Neural crest cell (in vitro differentiated cells): ENCODE measurements around the gene RRP1. TPM values are rescaled to one million over a fixed set of nuclear protein-coding genes. Genes with fewer than 3 reads are reported as not detected.
A peak's percentile ranks its signal among the peaks of the same experiment; 100 is the strongest.

Experiments used
- DNase-seq: peaks from one replicate; pipeline ENCODE4 v3.0.0; 2021; ENCODE audit warnings: low read depth, mixed read lengths, low spot score
- H3K27ac Mint-ChIP-seq: one replicate; pipeline ENCODE4 v1.8.0; 2021; ENCODE audit warnings: mild to moderate bottlenecking, mixed read lengths; ENCODE audit not compliant: unreplicated experiment
- H3K27me3 Mint-ChIP-seq: 2 replicates; pipeline ENCODE4 v1.8.0; 2021; ENCODE audit warnings: low read depth, mild to moderate bottlenecking, mixed read lengths
- H3K36me3 Mint-ChIP-seq: 2 replicates; pipeline ENCODE4 v1.8.0; 2021; ENCODE audit warnings: low read depth, mild to moderate bottlenecking, mixed read lengths
- H3K4me1 Mint-ChIP-seq: 2 replicates; pipeline ENCODE4 v1.8.0; 2021; ENCODE audit warnings: mixed read lengths
- H3K4me3 Mint-ChIP-seq: one replicate; pipeline ENCODE4 v1.8.0; 2021; ENCODE audit warnings: mild to moderate bottlenecking, mixed read lengths
- H3K9me3 Mint-ChIP-seq: 2 replicates; pipeline ENCODE4 v1.8.0; 2021; ENCODE audit warnings: mixed read lengths
- total RNA-seq: library from RNA; stranded (reverse); gene quantifications from 2 replicates; pipeline ENCODE4 v1.2.1, GENCODE V29; 2021
- TF ChIP-seq, protein P1 (sequence below): fragments of 200-600 bp; sonication (generic); conservative IDR thresholded peaks from 2 replicates; pipeline ENCODE4 v1.5.0; 2021; ENCODE audit warnings: antibody characterized with exemption, mild to moderate bottlenecking

RRP1 gene
- total RNA-seq, 1 donor from 2014 or later = 49.0 TPM

- Mint-ChIP-seq H3K36me3 (no peaks in the 10 kb centered on the region), H3K27ac (peak within 1 kb of the TSS; percentile 85), H3K9me3 (no peaks in the 10 kb centered on the region), H3K27me3 (peaks cover 2% of the 10 kb centered on the region), H3K4me3 (peak within 1 kb of the TSS; percentile 97), H3K4me1 (peaks cover 38% of the 10 kb centered on the region)
- TF ChIP-seq, protein P1, sequence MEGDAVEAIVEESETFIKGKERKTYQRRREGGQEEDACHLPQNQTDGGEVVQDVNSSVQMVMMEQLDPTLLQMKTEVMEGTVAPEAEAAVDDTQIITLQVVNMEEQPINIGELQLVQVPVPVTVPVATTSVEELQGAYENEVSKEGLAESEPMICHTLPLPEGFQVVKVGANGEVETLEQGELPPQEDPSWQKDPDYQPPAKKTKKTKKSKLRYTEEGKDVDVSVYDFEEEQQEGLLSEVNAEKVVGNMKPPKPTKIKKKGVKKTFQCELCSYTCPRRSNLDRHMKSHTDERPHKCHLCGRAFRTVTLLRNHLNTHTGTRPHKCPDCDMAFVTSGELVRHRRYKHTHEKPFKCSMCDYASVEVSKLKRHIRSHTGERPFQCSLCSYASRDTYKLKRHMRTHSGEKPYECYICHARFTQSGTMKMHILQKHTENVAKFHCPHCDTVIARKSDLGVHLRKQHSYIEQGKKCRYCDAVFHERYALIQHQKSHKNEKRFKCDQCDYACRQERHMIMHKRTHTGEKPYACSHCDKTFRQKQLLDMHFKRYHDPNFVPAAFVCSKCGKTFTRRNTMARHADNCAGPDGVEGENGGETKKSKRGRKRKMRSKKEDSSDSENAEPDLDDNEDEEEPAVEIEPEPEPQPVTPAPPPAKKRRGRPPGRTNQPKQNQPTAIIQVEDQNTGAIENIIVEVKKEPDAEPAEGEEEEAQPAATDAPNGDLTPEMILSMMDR = no peak
- DNase-seq = peak; percentile 80
Measured at GRCh38 chr21:43775795-43776430, 13.5 kb upstream of the RRP1 start, which contains the start of gene CSTB. Gene CSTB, minus strand, starts transcription at chr21:43776308. Its CDS starts 39 bp downstream, at chr21:43776269.

DNA sequence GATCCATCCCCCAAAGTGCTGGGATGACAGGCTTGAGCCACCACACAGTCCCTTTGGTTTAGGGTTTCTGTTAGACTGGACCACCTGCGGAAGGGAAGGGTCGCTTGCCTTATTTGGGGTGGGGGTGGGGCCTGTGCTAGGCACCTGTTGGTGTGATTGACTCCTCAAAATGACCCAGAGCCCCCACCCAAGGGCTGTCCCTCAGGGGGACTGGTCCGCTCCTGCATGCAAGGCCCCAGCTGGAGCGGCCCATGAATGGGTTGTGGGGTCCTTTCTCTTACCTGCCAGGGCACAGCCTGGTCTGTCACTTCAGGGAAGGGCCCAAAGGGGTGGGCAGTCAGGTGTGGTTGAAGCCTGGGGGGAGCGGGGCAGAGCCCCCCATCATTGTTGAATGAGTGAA, 11.4 kb upstream of the RRP1 start:
- Mint-ChIP-seq H3K4me3 (peak overlapping the region; percentile 87), H3K27ac (no peak overlapping the region)

DNA sequence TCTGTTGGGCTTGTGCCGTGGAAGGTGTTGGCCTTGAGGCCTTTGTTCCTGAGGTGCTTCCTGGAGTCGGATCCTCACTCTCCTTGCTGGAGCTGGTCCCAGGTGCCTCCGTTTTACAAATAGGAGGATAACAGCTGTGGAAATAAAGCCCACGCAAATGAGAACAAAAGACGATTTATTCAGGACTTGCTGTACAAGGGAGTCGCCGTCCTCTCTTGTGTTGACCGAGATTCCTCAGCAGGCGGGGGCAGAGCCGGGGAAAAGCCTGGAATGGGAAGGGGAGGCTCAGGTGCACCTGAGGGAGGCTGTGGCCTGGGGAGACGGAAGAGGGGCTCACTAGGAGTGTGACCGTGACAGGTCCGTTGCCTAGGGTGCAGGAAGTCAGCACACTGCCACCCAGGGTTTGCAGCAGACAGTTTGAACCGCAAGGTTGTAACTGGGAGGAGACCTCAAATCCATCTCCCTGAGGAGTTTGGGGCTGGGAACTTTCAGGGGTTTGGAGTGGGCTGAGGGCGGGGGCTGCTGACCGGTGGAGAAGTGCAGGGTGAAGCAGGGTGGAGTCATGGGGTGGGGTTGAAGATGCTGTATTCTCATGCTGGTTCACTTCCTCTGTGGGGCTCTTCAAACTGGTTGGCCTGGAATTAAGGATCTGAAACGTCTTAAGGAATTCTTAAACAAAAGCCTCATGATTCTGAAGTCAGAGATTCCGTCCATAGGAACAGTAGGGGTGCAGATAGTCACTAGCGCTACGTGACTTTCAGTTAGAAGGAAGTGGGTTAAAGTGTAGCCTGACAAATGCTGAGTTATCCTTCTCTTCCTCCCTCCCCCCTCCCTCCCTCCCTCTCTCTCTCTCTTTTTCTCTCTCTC, 10.7 kb upstream of the RRP1 start:
- H3K9me3 Mint-ChIP-seq = no peaks in the 10 kb centered on the region
- H3K27me3 Mint-ChIP-seq = peaks cover 2% of the 10 kb centered on the region
- H3K27ac Mint-ChIP-seq = peak overlapping the region; percentile 53
- peak overlapping the region; percentile 87 for H3K4me3 Mint-ChIP-seq
- H3K36me3 Mint-ChIP-seq = no peaks in the 10 kb centered on the region
- H3K4me1 Mint-ChIP-seq = peaks cover 31% of the 10 kb centered on the region
- TF ChIP-seq, protein P1 = no peak
- no peak for DNase-seq

More for the DNA sequence above, 11.4 kb upstream of the RRP1 start:
- TF ChIP-seq, protein P1 = no peak
- Mint-ChIP-seq H3K4me1 (peaks cover 31% of the 10 kb centered on the region), H3K27me3 (peaks cover 2% of the 10 kb centered on the region), H3K36me3 (no peaks in the 10 kb centered on the region), H3K9me3 (no peaks in the 10 kb centered on the region)
- DNase-seq = no peak

DNA sequence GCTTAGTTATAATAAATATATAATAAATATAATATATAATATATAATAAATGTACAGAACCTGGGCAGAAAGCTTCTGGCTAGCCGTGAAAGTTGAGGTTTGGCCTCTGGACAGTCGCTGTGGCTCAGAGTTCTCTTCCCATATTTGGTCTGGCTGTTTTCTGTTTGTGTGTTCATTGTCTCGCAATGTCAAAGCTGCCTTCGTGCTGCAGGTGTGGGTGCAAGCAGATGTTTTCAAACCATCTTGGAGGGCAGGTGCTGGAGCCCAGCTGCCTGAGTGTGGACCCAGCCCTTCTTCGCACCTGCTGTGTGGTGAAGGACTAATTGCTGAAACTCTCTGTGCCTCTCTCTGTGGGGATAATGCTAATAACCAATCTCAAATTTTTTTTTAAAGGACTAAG, 9.7 kb upstream of the RRP1 start:
- Mint-ChIP-seq H3K27me3 (peaks cover 2% of the 10 kb centered on the region), H3K4me1 (peaks cover 23% of the 10 kb centered on the region), H3K36me3 (no peaks in the 10 kb centered on the region), H3K27ac (no peak overlapping the region), H3K9me3 (no peaks in the 10 kb centered on the region), H3K4me3 (peak overlapping the region; percentile 49)
- TF ChIP-seq, protein P1 = no peak
- no peak for DNase-seq

- Mint-ChIP-seq H3K9me3 (no peaks in the 10 kb centered on the region), H3K27ac (no peak overlapping the region), H3K27me3 (peaks cover 3% of the 10 kb centered on the region), H3K4me3 (no peak overlapping the region), H3K4me1 (peaks cover 18% of the 10 kb centered on the region), H3K36me3 (no peaks in the 10 kb centered on the region)
- TF ChIP-seq, protein P1 = no peak
- DNase-seq = no peak
Measured at GRCh38 chr21:43781846-43782245, 7.5 kb upstream of the RRP1 start.
